GM12874 (cell line): Measurements from ENCODE around the gene RPS27A.

Experiments
- TF ChIP-seq, protein P1 (sequence below): IDR thresholded peaks from 2 replicates; pipeline ENCODE4 v1.5.1; 2011; ENCODE audit warnings: low read depth, mild to moderate bottlenecking, control low read depth, low read length, moderate library complexity; ENCODE audit not compliant: insufficient read depth

The RPS27A gene

DNA sequence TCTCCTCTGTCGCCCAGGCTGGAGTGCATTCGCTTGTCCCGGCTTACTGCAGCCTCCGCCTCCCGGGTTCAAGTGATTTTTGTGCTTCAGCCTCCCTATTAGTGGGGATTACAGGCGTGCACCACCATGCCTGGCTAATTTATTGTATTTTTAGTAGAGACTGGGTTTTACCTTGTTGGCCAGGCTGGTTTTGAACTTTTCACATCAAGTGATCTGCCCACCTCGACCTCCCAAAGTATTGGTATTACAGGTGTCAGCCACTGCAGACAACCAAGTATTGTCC lies 1.1 kb downstream of the RPS27A start:
- TF ChIP-seq, protein P1, sequence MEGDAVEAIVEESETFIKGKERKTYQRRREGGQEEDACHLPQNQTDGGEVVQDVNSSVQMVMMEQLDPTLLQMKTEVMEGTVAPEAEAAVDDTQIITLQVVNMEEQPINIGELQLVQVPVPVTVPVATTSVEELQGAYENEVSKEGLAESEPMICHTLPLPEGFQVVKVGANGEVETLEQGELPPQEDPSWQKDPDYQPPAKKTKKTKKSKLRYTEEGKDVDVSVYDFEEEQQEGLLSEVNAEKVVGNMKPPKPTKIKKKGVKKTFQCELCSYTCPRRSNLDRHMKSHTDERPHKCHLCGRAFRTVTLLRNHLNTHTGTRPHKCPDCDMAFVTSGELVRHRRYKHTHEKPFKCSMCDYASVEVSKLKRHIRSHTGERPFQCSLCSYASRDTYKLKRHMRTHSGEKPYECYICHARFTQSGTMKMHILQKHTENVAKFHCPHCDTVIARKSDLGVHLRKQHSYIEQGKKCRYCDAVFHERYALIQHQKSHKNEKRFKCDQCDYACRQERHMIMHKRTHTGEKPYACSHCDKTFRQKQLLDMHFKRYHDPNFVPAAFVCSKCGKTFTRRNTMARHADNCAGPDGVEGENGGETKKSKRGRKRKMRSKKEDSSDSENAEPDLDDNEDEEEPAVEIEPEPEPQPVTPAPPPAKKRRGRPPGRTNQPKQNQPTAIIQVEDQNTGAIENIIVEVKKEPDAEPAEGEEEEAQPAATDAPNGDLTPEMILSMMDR: no peak

DNA sequence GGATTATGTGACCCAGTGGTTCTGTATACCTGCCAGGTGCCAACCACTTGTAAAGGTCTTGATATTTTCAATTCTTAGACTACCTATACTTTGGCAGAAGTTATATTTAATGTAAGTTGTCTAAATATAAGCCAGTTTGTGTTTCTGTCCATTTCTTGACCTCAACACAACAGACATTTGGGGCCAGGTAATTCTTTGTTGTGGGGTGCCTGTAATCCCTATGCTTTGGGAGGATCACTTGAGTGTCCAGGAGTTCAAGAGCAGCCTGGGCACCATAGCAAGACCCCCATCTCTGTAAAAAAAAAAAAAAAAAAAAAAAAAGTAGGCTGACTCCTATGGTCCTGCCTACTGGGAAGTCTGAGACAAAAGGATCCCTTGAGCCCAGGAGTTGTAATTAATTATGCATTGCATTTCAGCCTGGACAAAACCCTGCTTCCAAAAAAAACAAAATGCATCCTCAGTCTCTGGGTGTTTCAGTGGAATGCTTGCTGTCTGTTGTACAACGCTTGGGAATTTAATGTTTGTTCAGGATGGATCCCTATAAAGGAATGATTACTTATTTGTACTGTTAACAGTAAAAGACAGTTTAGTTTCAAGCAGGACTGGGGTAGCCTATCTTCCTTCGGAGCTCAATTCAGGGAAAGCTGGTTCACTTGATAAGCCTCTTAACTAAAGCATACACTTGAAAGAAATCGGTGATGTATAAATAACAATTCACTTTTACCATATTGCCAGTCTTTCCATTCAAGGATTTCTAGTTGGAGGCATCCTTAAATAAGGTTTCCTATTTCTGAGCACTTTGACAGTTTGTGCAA lies 3.4 kb downstream of the RPS27A start:
- TF ChIP-seq, protein P1: no peak

DNA sequence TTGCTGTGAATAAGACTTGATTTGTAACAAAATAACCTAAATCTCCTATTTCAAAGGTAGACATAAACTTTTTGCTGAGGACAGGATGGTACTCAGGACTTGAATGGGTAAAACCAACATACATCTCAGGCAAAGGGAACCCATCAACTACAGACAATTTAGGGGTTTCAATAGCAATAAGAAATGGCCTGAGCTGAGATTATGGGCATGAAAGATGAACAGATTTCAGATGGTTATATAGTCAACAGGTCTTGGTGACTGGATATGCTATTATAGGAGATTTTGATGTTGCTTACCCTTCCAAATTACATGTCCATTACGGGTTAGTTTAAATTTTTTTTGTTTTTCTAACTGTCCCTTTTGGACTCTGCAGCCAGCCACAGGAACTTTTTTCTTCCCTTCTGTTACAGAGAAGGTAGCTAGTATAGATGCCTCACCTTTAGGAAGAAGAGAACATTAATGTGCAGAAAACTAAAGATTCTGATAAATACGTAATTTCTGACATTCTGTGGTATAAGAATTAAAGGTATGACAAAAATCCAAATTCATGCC lies 4.6 kb downstream of the RPS27A start:
- TF ChIP-seq, protein P1: no peak

DNA sequence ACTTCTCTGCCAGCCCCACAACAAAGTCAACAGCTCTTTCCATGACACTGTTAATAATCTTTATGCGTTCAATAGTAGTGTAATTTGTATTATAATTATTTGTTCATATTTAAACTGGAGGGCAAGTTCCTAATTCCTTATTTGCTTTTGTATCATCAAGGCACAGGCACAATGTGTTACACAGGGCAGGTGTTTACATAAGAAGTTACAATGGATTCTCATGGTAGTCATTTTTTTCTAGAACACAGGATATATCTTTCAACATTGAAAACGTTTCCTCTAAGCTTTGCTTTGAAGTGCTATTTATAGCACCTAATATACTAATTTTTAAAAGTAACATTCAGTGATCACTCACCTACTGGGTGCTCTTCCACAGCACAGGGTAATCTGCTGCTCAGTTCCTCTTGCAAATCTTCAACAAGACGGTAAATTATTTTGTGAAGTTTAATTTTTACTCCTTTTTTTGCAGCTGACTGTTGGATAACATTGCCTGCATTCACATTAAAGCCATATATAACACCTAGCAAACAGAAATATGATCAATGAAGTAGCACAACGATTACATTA lies 7.3 kb downstream of the RPS27A start:
- TF ChIP-seq, protein P1: no peak

DNA sequence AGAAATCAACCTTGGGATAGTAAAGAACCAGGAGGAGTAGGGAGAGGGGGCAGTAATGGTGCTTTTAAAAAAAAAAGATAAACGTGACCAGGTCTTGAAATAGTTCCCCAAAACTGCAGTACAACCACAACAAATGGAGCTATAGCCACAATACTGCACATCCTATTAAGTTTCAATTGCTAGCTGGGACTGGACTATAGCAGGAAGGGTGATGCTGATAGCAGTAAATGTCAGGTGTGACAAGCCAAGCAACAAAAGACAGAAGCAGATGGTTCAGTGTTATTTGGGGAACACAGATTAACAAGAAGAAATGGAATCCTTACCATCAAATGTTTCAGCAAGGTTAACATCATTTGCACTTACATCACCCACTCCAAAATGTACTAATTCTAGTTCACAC lies 10.1 kb downstream of the RPS27A start:
- TF ChIP-seq, protein P1: no peak

DNA sequence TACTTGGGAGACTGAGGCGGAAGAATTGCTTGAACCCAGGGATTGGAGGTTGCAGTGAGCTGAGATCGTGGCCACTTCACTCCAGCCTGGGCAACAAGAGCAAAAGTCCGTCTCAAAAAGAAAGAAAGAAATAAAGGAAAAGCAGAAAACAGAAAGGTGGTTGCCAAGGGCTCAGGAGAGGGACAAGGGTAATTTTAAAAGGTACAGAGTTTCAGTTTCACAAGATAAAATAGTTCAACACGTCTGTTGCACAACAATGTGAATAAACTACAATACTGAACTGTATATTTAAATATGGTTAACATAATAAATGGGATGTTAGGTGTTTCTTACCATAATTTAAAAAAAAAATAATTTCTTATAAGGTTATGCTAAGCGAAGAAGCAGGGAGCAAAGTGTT lies 12.9 kb downstream of the RPS27A start:
- TF ChIP-seq, protein P1: no peak

DNA sequence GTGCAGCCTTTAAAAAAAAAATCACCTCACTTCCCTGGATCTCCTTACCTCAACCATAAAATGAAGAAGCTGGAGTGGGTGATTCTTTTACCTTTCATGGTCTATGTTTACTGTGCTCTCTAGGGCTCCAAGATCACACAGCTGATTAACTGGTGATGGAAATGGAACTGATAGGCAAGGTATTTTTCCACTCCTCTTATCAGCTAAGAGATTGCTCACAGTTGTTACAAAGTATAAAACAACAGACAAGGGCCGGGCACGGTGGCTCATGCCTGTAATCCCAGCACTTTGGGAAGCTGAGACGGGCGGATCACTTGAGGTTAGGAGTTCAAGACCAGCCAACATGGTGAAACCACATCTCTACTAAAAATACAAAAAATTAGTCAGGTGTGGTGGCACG lies 14.5 kb downstream of the RPS27A start:
- TF ChIP-seq, protein P1: no peak
